ENCODE results near the gene BHMT2.

BHMT2 gene

GRCh38 chr5:79122973-79123372 lies 53.4 kb downstream of the BHMT2 start:
- DNase-seq (ENCODE audit: low read depth in 2 of 2): no peak

- DNase-seq (ENCODE audit: low read depth in 2 of 2): no peak
These were observed 55.0 kb downstream of the BHMT2 start for GRCh38 chr5:79124607-79125006.

- no peak for DNase-seq (ENCODE audit: low read depth in 2 of 2)
These were observed 61.2 kb downstream of the BHMT2 start for GRCh38 chr5:79130781-79131180.

- DNase-seq (ENCODE audit: low read depth in 2 of 2): no peak
These were observed 63.6 kb downstream of the BHMT2 start for GRCh38 chr5:79133121-79133656.

GRCh38 chr5:79133657-79134451 lies 64.3 kb downstream of the BHMT2 start:
- peak; percentile 7 to 42 for DNase-seq (ENCODE audit: low read depth in 2 of 2)

- DNase-seq (ENCODE audit: low read depth in 2 of 2): no peak
These were observed 66.4 kb downstream of the BHMT2 start for GRCh38 chr5:79135790-79136553.

GRCh38 chr5:79136618-79137017 lies 67.1 kb downstream of the BHMT2 start:
- no peak for DNase-seq (ENCODE audit: low read depth in 2 of 2)

Measured in stimulated activated CD8-positive, alpha-beta memory T cell treated with anti-CD3 and anti-CD28 coated beads, Interleukin-15, amount 100 ng/mL, for 4 hours (primary cell).